Stimulated activated memory B cell treated with anti-CD40 and anti-IgM and Interleukin-4, amounts not matched to agents 10 μg/mL and 1 μg/mL and 100 μg/mL, for 72 hours (primary cell): ENCODE results near the gene IL17RB.

Experiments used
- ATAC-seq: fragments of 150-1000 bp; cut with Tn5 transposase; 2 replicates; pipeline ENCODE4 v1.10.0; 2021
- H3K27ac Mint-ChIP-seq: one replicate; pipeline ENCODE4 v1.8.0; 2022; ENCODE audit warnings: mild to moderate bottlenecking, mixed read lengths
- H3K27me3 Mint-ChIP-seq: one replicate; pipeline ENCODE4 v1.8.0; 2022; ENCODE audit warnings: mixed read lengths
- H3K36me3 Mint-ChIP-seq: one replicate; pipeline ENCODE4 v1.8.0; 2022; ENCODE audit warnings: mixed read lengths
- H3K4me1 Mint-ChIP-seq: one replicate; pipeline ENCODE4 v1.8.0; 2022; ENCODE audit warnings: mixed read lengths
- H3K4me3 Mint-ChIP-seq: one replicate; pipeline ENCODE4 v1.8.0; 2022; ENCODE audit warnings: mild to moderate bottlenecking, moderate library complexity, mixed read lengths
- H3K9me3 Mint-ChIP-seq: one replicate; pipeline ENCODE4 v1.8.0; 2022; ENCODE audit warnings: mixed read lengths

IL17RB gene

GRCh38 chr3:53819163-53819868, 27.1 kb upstream of the IL17RB start:
- Mint-ChIP-seq H3K36me3 (peaks cover 79% of the 10 kb centered on the region), H3K4me1 (no peaks in the 10 kb centered on the region), H3K4me3 (no peak overlapping the region), H3K9me3 (no peaks in the 10 kb centered on the region), H3K27me3 (no peaks in the 10 kb centered on the region), H3K27ac (no peak overlapping the region)
- no peak for ATAC-seq

GRCh38 chr3:53820084-53820483, 26.3 kb upstream of the IL17RB start:
- no peak for ATAC-seq
- no peaks in the 10 kb centered on the region for H3K9me3 Mint-ChIP-seq
- H3K4me1 Mint-ChIP-seq = no peaks in the 10 kb centered on the region
- H3K27ac Mint-ChIP-seq = no peak overlapping the region
- H3K4me3 Mint-ChIP-seq = no peak overlapping the region
- peaks cover 82% of the 10 kb centered on the region for H3K36me3 Mint-ChIP-seq
- H3K27me3 Mint-ChIP-seq = no peaks in the 10 kb centered on the region

- no peaks in the 10 kb centered on the region for H3K27me3 Mint-ChIP-seq
- H3K27ac Mint-ChIP-seq = peak overlapping the region; percentile 37
- H3K4me1 Mint-ChIP-seq = peaks cover 1% of the 10 kb centered on the region
- no peaks in the 10 kb centered on the region for H3K9me3 Mint-ChIP-seq
- no peak overlapping the region for H3K4me3 Mint-ChIP-seq
- ATAC-seq = no peak
- H3K36me3 Mint-ChIP-seq = peaks cover 82% of the 10 kb centered on the region
Measured at GRCh38 chr3:53820756-53821580, 25.4 kb upstream of the IL17RB start.

- Mint-ChIP-seq H3K4me1 (peaks cover 7% of the 10 kb centered on the region), H3K4me3 (no peak overlapping the region), H3K27ac (no peak overlapping the region), H3K27me3 (no peaks in the 10 kb centered on the region), H3K9me3 (no peaks in the 10 kb centered on the region), H3K36me3 (peaks cover 86% of the 10 kb centered on the region)
- ATAC-seq = no peak
Measured at GRCh38 chr3:53821631-53822121, 24.7 kb upstream of the IL17RB start.

GRCh38 chr3:53822331-53822741, 24.0 kb upstream of the IL17RB start:
- Mint-ChIP-seq H3K9me3 (no peaks in the 10 kb centered on the region), H3K4me1 (peaks cover 7% of the 10 kb centered on the region), H3K4me3 (no peak overlapping the region), H3K36me3 (peaks cover 86% of the 10 kb centered on the region), H3K27me3 (no peaks in the 10 kb centered on the region), H3K27ac (no peak overlapping the region)
- ATAC-seq = no peak

- Mint-ChIP-seq H3K36me3 (peaks cover 85% of the 10 kb centered on the region), H3K27ac (no peak overlapping the region), H3K4me1 (peaks cover 7% of the 10 kb centered on the region), H3K4me3 (no peak overlapping the region), H3K9me3 (no peaks in the 10 kb centered on the region), H3K27me3 (no peaks in the 10 kb centered on the region)
- ATAC-seq = peak; percentile 5
Measured at GRCh38 chr3:53823026-53823955, 23.1 kb upstream of the IL17RB start.

- Mint-ChIP-seq H3K36me3 (peaks cover 85% of the 10 kb centered on the region), H3K4me1 (peaks cover 7% of the 10 kb centered on the region), H3K9me3 (no peaks in the 10 kb centered on the region), H3K27ac (no peak overlapping the region), H3K27me3 (no peaks in the 10 kb centered on the region), H3K4me3 (no peak overlapping the region)
- no peak for ATAC-seq
Measured at GRCh38 chr3:53823956-53824657, 22.3 kb upstream of the IL17RB start.

GRCh38 chr3:53824795-53825194, 21.6 kb upstream of the IL17RB start:
- Mint-ChIP-seq H3K36me3 (peaks cover 83% of the 10 kb centered on the region), H3K4me3 (no peak overlapping the region), H3K9me3 (no peaks in the 10 kb centered on the region), H3K27me3 (no peaks in the 10 kb centered on the region), H3K4me1 (peaks cover 7% of the 10 kb centered on the region), H3K27ac (no peak overlapping the region)
- ATAC-seq = no peak

- H3K36me3 Mint-ChIP-seq = peaks cover 79% of the 10 kb centered on the region
- H3K9me3 Mint-ChIP-seq = no peaks in the 10 kb centered on the region
- H3K4me1 Mint-ChIP-seq = peaks cover 7% of the 10 kb centered on the region
- H3K27me3 Mint-ChIP-seq = no peaks in the 10 kb centered on the region
- no peak for ATAC-seq
- H3K27ac Mint-ChIP-seq = no peak overlapping the region
- no peak overlapping the region for H3K4me3 Mint-ChIP-seq
Measured at GRCh38 chr3:53826048-53826447, 20.3 kb upstream of the IL17RB start.

GRCh38 chr3:53828581-53828980, 17.8 kb upstream of the IL17RB start:
- H3K4me3 Mint-ChIP-seq = no peak overlapping the region
- H3K27me3 Mint-ChIP-seq = no peaks in the 10 kb centered on the region
- peaks cover 82% of the 10 kb centered on the region for H3K36me3 Mint-ChIP-seq
- peaks cover 7% of the 10 kb centered on the region for H3K4me1 Mint-ChIP-seq
- ATAC-seq = no peak
- H3K27ac Mint-ChIP-seq = no peak overlapping the region
- H3K9me3 Mint-ChIP-seq = no peaks in the 10 kb centered on the region

- Mint-ChIP-seq H3K27ac (no peak overlapping the region), H3K36me3 (peaks cover 75% of the 10 kb centered on the region), H3K4me3 (no peak overlapping the region), H3K9me3 (no peaks in the 10 kb centered on the region), H3K4me1 (peaks cover 7% of the 10 kb centered on the region), H3K27me3 (no peaks in the 10 kb centered on the region)
- ATAC-seq = no peak
Measured at GRCh38 chr3:53829605-53830004, 16.8 kb upstream of the IL17RB start.

- ATAC-seq = no peak
- Mint-ChIP-seq H3K9me3 (no peaks in the 10 kb centered on the region), H3K27ac (no peak overlapping the region), H3K4me1 (peaks cover 6% of the 10 kb centered on the region), H3K36me3 (peaks cover 68% of the 10 kb centered on the region), H3K4me3 (no peak overlapping the region), H3K27me3 (no peaks in the 10 kb centered on the region)
Measured at GRCh38 chr3:53830944-53831343, 15.4 kb upstream of the IL17RB start.

GRCh38 chr3:53833053-53833645, 13.2 kb upstream of the IL17RB start:
- no peak for ATAC-seq
- Mint-ChIP-seq H3K27ac (no peak overlapping the region), H3K27me3 (peaks cover 5% of the 10 kb centered on the region), H3K36me3 (peaks cover 61% of the 10 kb centered on the region), H3K9me3 (no peaks in the 10 kb centered on the region), H3K4me1 (no peaks in the 10 kb centered on the region), H3K4me3 (no peak overlapping the region)

GRCh38 chr3:53833700-53834099, 12.7 kb upstream of the IL17RB start:
- H3K36me3 Mint-ChIP-seq = peaks cover 61% of the 10 kb centered on the region
- H3K4me3 Mint-ChIP-seq = no peak overlapping the region
- no peak overlapping the region for H3K27ac Mint-ChIP-seq
- peaks cover 9% of the 10 kb centered on the region for H3K27me3 Mint-ChIP-seq
- no peaks in the 10 kb centered on the region for H3K9me3 Mint-ChIP-seq
- H3K4me1 Mint-ChIP-seq = no peaks in the 10 kb centered on the region
- ATAC-seq = no peak
